Natural killer cell (primary cell): ENCODE measurements around the gene PLAGL2. TPM values are rescaled to one million over a fixed set of nuclear protein-coding genes. Genes with fewer than 3 reads are reported as not detected.
"Not testable (repeated sequence)": the region's sequence is repeated elsewhere in the genome, so short reads cannot be mapped to it uniquely, and the experiment has no call there.

Source experiments
- ATAC-seq, 3 donors: fragments of 150-1000 bp in 2 of 3; fragments of 200-7000 bp in 1 of 3; cut with Tn5 transposase; 1 replicate in 1 of 3; 2 replicates in 2 of 3; pipeline ENCODE4 v1.10.0; 2021; ENCODE audit warnings: mild to moderate bottlenecking in 2 of 3, moderate library complexity in 2 of 3
- DNase-seq, 2 donors: peaks; one replicate each; pipeline versions ENCODE4 v3.0.0 to v3.0.0-alpha.2; 2013 to 2021; ENCODE audit warnings: mixed read lengths in 1 of 2
- H3K27ac ChIP-seq: one replicate; pipeline ENCODE4 v1.5.1; 2013; ENCODE audit warnings: mild to moderate bottlenecking, low read length
- H3K27me3 ChIP-seq: one replicate; pipeline ENCODE4 v1.6.1; 2013; ENCODE audit warnings: low read length; ENCODE audit not compliant: control insufficient read depth, insufficient read depth
- H3K36me3 ChIP-seq: one replicate; pipeline ENCODE4 v1.6.1; 2013; ENCODE audit warnings: low read length; ENCODE audit not compliant: control insufficient read depth, insufficient read depth
- H3K4me1 ChIP-seq: one replicate; pipeline ENCODE4 v1.6.1; 2013; ENCODE audit warnings: low read length; ENCODE audit not compliant: control insufficient read depth, insufficient read depth
- H3K4me3 ChIP-seq: one replicate; pipeline ENCODE4 v1.5.1; 2013; ENCODE audit warnings: low read length
- H3K9me3 ChIP-seq: one replicate; pipeline ENCODE4 v1.6.1; 2013; ENCODE audit warnings: low read length; ENCODE audit not compliant: control insufficient read depth, insufficient read depth
- H3K27ac Mint-ChIP-seq, 2 donors: one replicate each; pipeline ENCODE4 v1.8.0; 2022; ENCODE audit warnings: mild to moderate bottlenecking in 2 of 2, mixed read lengths in 2 of 2, moderate library complexity in 1 of 2
- H3K27me3 Mint-ChIP-seq, 2 donors: one replicate each; pipeline ENCODE4 v1.8.0; 2022; ENCODE audit warnings: low read depth in 2 of 2, mixed read lengths in 2 of 2
- H3K36me3 Mint-ChIP-seq: one replicate; pipeline ENCODE4 v1.8.0; 2022; ENCODE audit warnings: mixed read lengths
- H3K4me1 Mint-ChIP-seq, 2 donors: one replicate each; pipeline ENCODE4 v1.8.0; 2022; ENCODE audit warnings: mixed read lengths in 2 of 2
- H3K4me3 Mint-ChIP-seq: one replicate; pipeline ENCODE4 v1.8.0; 2022; ENCODE audit warnings: mild to moderate bottlenecking, moderate library complexity, mixed read lengths
- H3K9me3 Mint-ChIP-seq, 2 donors: one replicate each; pipeline ENCODE4 v1.8.0; 2022; ENCODE audit warnings: mixed read lengths in 2 of 2
- WGBS: methylation state at CpG from one replicate; pipeline ENCODE4 v1.1.7; 2013; ENCODE audit warnings: missing lambda C conversion rate; ENCODE audit not compliant: insufficient coverage; 5-methylcytosine and 5-hydroxymethylcytosine counted together
- intact Hi-C: fragments of 100-400 bp; cut with micrococcal nuclease; formaldehyde crosslinking; loops from one replicate; pipeline ENCODE4 v1.14.2; 2022
- total RNA-seq, 4 donors: library from RNA; stranded (reverse); fragments of 120-200 nt in 1 of 4; gene quantifications; one replicate each; pipeline versions ENCODE4 v1.2.3 to v1.2.4, GENCODE V29; 2013 to 2022
- TF ChIP-seq, protein P1 (sequence below): fragments of 200-600 bp; IDR thresholded peaks from one replicate; pipeline ENCODE4 v1.8.0; 2022; ENCODE audit warnings: antibody characterized with exemption

PLAGL2 gene
- total RNA-seq, 3 donors from 2014 or later (not counting 1 experiment from before 2014, with no cell fraction given): 13.5 to 16.6 (median 15.1) TPM

DNA sequence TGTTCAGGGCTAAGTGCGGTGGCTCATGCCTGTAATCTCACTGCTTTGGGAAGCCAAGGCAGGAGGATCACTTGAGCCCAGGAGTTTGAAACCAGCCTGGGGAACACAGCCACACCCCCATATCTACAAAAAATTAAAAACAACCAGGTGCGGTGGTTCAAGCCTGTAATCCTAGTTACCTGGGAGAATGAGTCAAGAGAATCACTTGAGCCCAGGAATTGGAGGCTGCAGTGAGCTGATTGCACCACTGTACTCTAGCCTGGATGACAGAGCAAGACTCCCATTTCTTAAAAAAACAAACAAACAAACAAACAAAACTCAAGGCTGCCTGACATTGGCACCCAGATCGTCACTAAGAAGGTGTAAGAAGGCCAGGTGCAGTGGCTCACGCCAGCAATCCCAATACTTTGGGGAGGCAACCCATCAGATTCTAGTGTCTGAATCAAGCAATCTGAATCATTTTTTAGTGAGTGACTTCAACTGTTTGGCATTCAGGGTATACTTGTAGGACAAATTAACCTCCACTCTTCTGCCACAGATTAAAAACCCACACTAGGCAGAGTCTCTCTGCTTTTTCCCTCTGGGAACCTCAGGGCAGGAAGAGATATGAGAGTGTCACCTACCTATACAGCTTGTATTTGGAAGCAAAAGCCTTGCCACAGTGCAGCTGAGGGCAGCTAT, 6.1 kb downstream of the PLAGL2 start:
- Mint-ChIP-seq H3K27me3 (no peaks in the 10 kb centered on the region), H3K4me1 (peaks cover 40 to 50% of the 10 kb centered on the region in 2 donors), H3K9me3 (no peaks in the 10 kb centered on the region), H3K4me3 (no peak overlapping the region), H3K27ac (no peak overlapping the region), H3K36me3 (no peaks in the 10 kb centered on the region)
- TF ChIP-seq, protein P1, sequence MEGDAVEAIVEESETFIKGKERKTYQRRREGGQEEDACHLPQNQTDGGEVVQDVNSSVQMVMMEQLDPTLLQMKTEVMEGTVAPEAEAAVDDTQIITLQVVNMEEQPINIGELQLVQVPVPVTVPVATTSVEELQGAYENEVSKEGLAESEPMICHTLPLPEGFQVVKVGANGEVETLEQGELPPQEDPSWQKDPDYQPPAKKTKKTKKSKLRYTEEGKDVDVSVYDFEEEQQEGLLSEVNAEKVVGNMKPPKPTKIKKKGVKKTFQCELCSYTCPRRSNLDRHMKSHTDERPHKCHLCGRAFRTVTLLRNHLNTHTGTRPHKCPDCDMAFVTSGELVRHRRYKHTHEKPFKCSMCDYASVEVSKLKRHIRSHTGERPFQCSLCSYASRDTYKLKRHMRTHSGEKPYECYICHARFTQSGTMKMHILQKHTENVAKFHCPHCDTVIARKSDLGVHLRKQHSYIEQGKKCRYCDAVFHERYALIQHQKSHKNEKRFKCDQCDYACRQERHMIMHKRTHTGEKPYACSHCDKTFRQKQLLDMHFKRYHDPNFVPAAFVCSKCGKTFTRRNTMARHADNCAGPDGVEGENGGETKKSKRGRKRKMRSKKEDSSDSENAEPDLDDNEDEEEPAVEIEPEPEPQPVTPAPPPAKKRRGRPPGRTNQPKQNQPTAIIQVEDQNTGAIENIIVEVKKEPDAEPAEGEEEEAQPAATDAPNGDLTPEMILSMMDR: no peak
- intact Hi-C loops: no loop called here
- H3K36me3 ChIP-seq: peaks cover 28% of the 10 kb centered on the region
- no peak overlapping the region for H3K4me3 ChIP-seq
- no peaks in the 10 kb centered on the region for H3K27me3 ChIP-seq
- ATAC-seq: no peak
- no peaks in the 10 kb centered on the region for H3K9me3 ChIP-seq
- DNase-seq: no peak
- no peak overlapping the region for H3K27ac ChIP-seq
- H3K4me1 ChIP-seq: peaks cover 7% of the 10 kb centered on the region
- 94% methylated on average over 4 of the region's 4 CpGs for WGBS

DNA sequence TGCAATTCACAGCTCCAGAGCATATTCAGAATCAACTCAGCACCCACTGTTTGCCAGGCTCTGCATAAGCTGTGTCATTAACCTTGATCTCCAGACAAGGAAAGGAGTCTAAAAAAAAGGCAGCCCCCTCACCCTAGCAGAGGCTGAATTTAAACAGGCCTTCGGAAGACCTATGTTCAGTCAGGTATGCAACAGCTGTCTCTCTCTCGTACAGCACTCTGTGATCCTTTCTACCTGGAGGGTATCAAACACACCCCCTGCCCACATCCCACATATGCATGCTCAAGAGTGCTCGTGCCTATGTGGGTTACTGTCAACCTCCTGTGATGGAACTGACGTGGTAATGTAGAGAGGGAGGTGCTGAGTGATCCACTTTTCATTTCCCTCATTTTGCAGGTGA, 8.5 kb downstream of the PLAGL2 start:
- DNase-seq (no peak), ATAC-seq (no peak)
- Mint-ChIP-seq H3K4me1 (peaks cover 15 to 38% of the 10 kb centered on the region in 2 donors), H3K4me3 (no peak overlapping the region), H3K36me3 (peaks cover 8% of the 10 kb centered on the region), H3K27ac (no peak overlapping the region), H3K9me3 (no peaks in the 10 kb centered on the region), H3K27me3 (no peaks in the 10 kb centered on the region)
- 90% methylated on average over 2 of the region's 4 CpGs for WGBS
- Histone ChIP-seq H3K27me3 (no peaks in the 10 kb centered on the region), H3K27ac (no peak overlapping the region), H3K4me3 (no peak overlapping the region), H3K9me3 (no peaks in the 10 kb centered on the region), H3K4me1 (peaks cover under 1% of the 10 kb centered on the region), H3K36me3 (peaks cover 49% of the 10 kb centered on the region)
- TF ChIP-seq, protein P1: no peak
- intact Hi-C loops: no loop called here

DNA sequence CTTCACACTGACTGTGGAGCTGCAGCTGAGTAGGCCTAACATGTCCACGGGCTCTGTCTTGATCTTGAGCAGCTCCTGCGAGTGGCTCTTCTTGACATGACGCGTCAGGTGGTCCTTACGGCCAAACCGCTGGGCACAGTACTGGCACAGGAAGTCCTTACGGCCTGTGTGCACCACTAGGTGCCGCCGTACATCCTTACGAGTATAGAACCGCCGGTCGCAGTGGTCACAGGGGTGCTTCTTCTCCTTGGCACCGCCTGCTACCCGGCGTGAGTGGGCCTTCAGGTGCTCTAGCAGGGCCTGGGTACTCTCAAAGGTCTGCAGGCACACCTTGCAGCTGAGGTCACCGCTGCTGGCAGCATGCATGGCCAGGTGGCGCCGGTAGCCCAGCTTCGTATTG, 10.4 kb downstream of the PLAGL2 start:
- H3K4me3 ChIP-seq, DNase-seq, H3K36me3 Mint-ChIP-seq, H3K27me3 ChIP-seq, intact Hi-C loops, ATAC-seq, H3K9me3 ChIP-seq, H3K9me3 Mint-ChIP-seq, H3K27ac Mint-ChIP-seq, H3K4me1 ChIP-seq, H3K4me3 Mint-ChIP-seq, H3K27ac ChIP-seq, H3K27me3 Mint-ChIP-seq: not testable (repeated sequence)
- 95% methylated on average over 20 of the region's 20 CpGs for WGBS
- H3K36me3 ChIP-seq: peaks cover 49% of the 10 kb centered on the region
- H3K4me1 Mint-ChIP-seq: peaks cover 0 to 26% of the 10 kb centered on the region in 2 donors

DNA sequence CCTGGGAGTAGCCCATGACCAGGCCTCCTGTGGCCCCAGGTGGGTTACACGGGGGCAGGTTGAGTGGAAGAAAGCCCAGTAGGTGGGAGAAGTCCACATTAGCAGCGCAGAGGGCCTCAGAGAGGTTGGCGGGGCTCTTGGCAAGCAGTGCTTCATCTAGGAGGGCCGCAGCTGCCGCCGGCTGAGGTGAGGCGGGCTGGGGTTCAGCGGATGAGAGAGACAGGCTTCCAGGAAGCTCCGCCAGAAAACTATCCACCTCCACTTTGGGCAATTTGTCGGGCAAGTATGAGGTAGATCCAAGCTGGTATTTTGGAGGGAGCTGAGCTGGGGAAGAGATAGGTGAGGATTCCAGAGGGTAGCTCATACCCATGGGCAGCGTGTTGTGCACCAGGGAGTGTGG, 10.9 kb downstream of the PLAGL2 start:
- H3K27ac Mint-ChIP-seq, H3K9me3 Mint-ChIP-seq, intact Hi-C loops, H3K27me3 Mint-ChIP-seq, ATAC-seq, DNase-seq, H3K27ac ChIP-seq, H3K4me1 ChIP-seq, H3K4me3 ChIP-seq, H3K27me3 ChIP-seq, H3K9me3 ChIP-seq, H3K4me3 Mint-ChIP-seq, H3K36me3 Mint-ChIP-seq: not testable (repeated sequence)
- H3K36me3 ChIP-seq: peaks cover 47% of the 10 kb centered on the region
- H3K4me1 Mint-ChIP-seq: peaks cover 0 to 23% of the 10 kb centered on the region in 2 donors
- 99% methylated on average over 4 of the region's 11 CpGs for WGBS
